Measurements from ENCODE around the gene SYNPO. TPM values are rescaled to one million over a fixed set of nuclear protein-coding genes. Genes with fewer than 3 reads are reported as not detected.

The SYNPO gene
- polyA plus RNA-seq, 1 of the 3 experiments (the other 2 are of a cell fraction): 5.1 TPM

GRCh38 chr5:150660108-150660831, 19.8 kb downstream of the SYNPO start (continued):
- TF ChIP-seq, protein P1, sequence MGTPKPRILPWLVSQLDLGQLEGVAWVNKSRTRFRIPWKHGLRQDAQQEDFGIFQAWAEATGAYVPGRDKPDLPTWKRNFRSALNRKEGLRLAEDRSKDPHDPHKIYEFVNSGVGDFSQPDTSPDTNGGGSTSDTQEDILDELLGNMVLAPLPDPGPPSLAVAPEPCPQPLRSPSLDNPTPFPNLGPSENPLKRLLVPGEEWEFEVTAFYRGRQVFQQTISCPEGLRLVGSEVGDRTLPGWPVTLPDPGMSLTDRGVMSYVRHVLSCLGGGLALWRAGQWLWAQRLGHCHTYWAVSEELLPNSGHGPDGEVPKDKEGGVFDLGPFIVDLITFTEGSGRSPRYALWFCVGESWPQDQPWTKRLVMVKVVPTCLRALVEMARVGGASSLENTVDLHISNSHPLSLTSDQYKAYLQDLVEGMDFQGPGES (IDR thresholded peaks at IDR 0.05; ENCODE audit: low read depth, low read length): no peak
- no peak for TF ChIP-seq EP300 (IDR thresholded peaks at IDR 0.05; ENCODE audit: borderline replicate concordance in 1 of 2, low read depth in 1 of 2, low read length in 1 of 2)
- TF ChIP-seq, protein P2, sequence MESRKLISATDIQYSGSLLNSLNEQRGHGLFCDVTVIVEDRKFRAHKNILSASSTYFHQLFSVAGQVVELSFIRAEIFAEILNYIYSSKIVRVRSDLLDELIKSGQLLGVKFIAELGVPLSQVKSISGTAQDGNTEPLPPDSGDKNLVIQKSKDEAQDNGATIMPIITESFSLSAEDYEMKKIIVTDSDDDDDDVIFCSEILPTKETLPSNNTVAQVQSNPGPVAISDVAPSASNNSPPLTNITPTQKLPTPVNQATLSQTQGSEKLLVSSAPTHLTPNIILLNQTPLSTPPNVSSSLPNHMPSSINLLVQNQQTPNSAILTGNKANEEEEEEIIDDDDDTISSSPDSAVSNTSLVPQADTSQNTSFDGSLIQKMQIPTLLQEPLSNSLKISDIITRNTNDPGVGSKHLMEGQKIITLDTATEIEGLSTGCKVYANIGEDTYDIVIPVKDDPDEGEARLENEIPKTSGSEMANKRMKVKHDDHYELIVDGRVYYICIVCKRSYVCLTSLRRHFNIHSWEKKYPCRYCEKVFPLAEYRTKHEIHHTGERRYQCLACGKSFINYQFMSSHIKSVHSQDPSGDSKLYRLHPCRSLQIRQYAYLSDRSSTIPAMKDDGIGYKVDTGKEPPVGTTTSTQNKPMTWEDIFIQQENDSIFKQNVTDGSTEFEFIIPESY (IDR thresholded peaks at IDR 0.05; ENCODE audit: borderline replicate concordance, low read depth): no peak

- Histone ChIP-seq H3K9me2 (no peaks in the 10 kb centered on the region), H3K9ac (no peak within 1 kb of the TSS), H3F3A (replicated peaks; ENCODE audit: insufficient read depth) (no peaks in the 10 kb centered on the region), H3K27me3 (ENCODE audit: insufficient read depth) (no peaks in the 10 kb centered on the region), H2AFZ (ENCODE audit: low read depth) (no peak within 1 kb of the TSS), H4K20me1 (ENCODE audit: insufficient read depth) (no peaks in the 10 kb centered on the region), H3K27ac (ENCODE audit: low read depth in 2 of 2, low read length in 1 of 2) (no peak within 1 kb of the TSS), H3K4me1 (ENCODE audit: control insufficient read depth in 1 of 2, insufficient read depth in 2 of 2, low read depth in 1 of 2, low read length in 1 of 2) (peaks cover 0 to 33% of the 10 kb centered on the region in 2 experiments; a peak in 1 of 4 replicates), H3K36me3 (replicated peaks in 1 of 2; ENCODE audit: control insufficient read depth in 1 of 2, insufficient read depth in 2 of 2, low read length in 1 of 2) (no peaks in the 10 kb centered on the region), H3K9me3 (no peaks in the 10 kb centered on the region), H3K79me2 (ENCODE audit: insufficient read depth) (no peaks in the 10 kb centered on the region), H3K4me2 (no peak within 1 kb of the TSS), H3K4me3 (ENCODE audit: low read depth in 2 of 2, low read length in 1 of 2) (no peak within 1 kb of the TSS)
- 38% methylated on average over 1 of the region's 7 CpGs for WGBS (ENCODE audit: low lambda C conversion rate)
- POLR2A ChIA-PET: interaction anchor here (0.7 to 1.2 kb wide), 3 partner anchors 84 to 101 kb away, joined by 3 read pairs; no protein-coding TSS in a partner anchor
- peak; percentile 34 for DNase-seq
- CTCF ChIA-PET: interaction anchor here (1.0 to 4.3 kb wide), 9 partner anchors 8 to 211 kb away, joined by 3 to 33 read pairs (median 4); partner anchors contain the start of gene RBM22
- no peak for TF ChIP-seq SIN3A (IDR thresholded peaks at IDR 0.05; ENCODE audit: borderline replicate concordance, low read depth, low read length)
- no peak for TF ChIP-seq POLR2AphosphoS5 (IDR thresholded peaks at IDR 0.05; ENCODE audit: low read depth, low read length)
- no peak for TF ChIP-seq FOXM1 (IDR thresholded peaks at IDR 0.05; ENCODE audit: low read depth)
- no peak for TF ChIP-seq RCOR1 (IDR thresholded peaks at IDR 0.05; ENCODE audit: low read length)
- no peak for TF ChIP-seq TAF1 (IDR thresholded peaks at IDR 0.05; ENCODE audit: borderline replicate concordance, low read depth, low read length)
- TF ChIP-seq, protein P3, sequence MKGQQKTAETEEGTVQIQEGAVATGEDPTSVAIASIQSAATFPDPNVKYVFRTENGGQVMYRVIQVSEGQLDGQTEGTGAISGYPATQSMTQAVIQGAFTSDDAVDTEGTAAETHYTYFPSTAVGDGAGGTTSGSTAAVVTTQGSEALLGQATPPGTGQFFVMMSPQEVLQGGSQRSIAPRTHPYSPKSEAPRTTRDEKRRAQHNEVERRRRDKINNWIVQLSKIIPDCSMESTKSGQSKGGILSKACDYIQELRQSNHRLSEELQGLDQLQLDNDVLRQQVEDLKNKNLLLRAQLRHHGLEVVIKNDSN (IDR thresholded peaks at IDR 0.05; ENCODE audit: borderline replicate concordance, low read depth): no peak
- no peak for TF ChIP-seq RFX5 (IDR thresholded peaks at IDR 0.05; ENCODE audit: low read length)
- no peak for TF ChIP-seq MEF2A (IDR thresholded peaks at IDR 0.05; ENCODE audit: borderline replicate concordance, low read depth)
- TF ChIP-seq, protein P1 (IDR thresholded peaks at IDR 0.05; ENCODE audit: low read depth, low read length): no peak
- TF ChIP-seq, protein P2 (IDR thresholded peaks at IDR 0.05; ENCODE audit: borderline replicate concordance, low read depth): no peak
- no peak for TF ChIP-seq NFIC (IDR thresholded peaks at IDR 0.05; ENCODE audit: borderline replicate concordance)
- TF ChIP-seq EP300 (IDR thresholded peaks at IDR 0.05; ENCODE audit: borderline replicate concordance in 1 of 2, low read depth in 1 of 2, low read length in 1 of 2): no peak
- TF ChIP-seq SMC3 (IDR thresholded peaks at IDR 0.05; ENCODE audit: low read depth, low read length): no peak
- TF ChIP-seq YY1 (IDR thresholded peaks at IDR 0.05; ENCODE audit: low read depth): no peak
- no peak for TF ChIP-seq CTCF (IDR thresholded peaks at IDR 0.05)
Measured at GRCh38 chr5:150661086-150661485, 20.6 kb downstream of the SYNPO start, which contains the start of gene MYOZ3. MYOZ3 (plus strand) TSS chr5:150661251; CDS start chr5:150662942, 1,691 bp downstream.

Measured in SK-N-SH (cell line).